ENCODE data around the gene P2RX1.
A peak's percentile ranks its signal among the peaks of the same experiment; 100 is the strongest.

The P2RX1 gene

DNA sequence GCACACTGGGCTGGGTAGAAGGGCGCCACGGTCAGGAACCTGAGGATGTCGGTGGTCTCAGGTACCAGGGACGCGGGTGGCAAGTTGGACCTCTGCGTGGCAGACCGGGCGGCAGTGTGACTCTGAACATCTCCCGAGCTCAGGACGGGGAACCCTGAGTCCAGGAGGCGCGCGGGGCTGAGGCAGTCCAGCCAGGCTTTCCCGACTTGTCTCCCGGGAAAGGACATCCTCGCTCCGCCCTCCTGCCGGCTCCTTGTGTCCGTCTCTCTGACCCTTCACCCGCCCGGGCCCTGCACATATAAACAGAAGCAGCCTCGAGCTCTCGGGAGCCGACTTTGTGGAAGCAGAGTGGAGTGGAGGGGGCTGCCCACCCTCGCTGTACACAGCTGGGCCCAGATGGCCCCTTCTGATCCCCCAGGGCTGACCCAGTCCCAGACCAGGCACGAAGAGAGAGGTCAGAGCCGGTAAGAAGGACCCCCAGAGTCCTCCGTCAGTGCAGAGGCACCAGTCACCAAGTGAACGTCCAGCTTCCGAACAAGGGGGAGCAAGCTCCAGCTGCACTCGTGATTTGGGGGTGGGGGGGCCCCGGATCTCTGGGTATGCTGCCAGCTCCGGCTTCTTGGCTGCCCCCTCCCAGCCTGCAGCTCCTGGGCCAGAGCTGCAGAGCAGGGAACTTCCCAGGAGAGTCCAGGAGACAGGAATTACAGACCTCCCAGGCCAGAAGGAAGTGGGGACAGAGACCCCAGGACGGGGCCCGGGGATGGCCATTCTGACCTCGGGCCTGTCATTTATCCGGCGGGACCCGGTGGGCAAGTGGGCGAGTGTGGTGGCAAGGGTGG lies 8.5 kb upstream of the P2RX1 start:
- no peak for DNase-seq (ENCODE audit: low read depth)

DNA sequence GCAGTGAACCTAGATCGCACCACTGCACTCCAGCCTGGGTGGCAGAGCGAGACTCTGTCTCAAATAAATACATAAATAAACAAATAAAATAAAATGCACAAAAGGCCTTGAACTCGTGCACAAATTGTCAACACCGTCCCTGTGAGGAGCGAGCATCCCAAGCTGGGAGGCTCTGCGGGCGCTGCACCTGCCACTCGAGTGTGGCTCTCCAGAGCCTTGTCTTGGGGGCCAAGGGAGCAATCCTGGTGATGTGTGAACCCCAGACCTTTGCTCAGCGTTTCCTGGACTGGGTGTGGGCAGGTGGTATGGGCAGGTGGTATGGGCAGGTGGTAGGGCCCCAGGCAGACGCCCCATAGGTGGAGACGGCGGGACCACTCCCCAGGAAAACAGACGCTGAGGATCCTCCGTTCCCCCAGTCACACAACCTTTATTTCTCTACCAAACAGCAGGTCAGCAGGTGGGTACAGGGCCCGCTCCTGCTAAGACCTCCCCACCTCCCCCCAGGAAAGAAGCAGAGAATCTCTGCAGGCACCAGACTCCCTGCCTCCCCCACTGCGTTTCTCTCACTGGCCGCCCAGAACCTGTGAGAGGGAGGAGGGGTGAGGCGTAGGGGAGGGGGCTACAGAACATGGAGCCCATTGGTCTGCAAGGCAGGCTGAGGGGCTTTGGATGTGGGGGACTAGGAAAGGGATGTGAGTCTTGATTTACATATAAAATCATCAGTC lies 7.4 kb upstream of the P2RX1 start:
- no peak for DNase-seq (ENCODE audit: low read depth)

DNA sequence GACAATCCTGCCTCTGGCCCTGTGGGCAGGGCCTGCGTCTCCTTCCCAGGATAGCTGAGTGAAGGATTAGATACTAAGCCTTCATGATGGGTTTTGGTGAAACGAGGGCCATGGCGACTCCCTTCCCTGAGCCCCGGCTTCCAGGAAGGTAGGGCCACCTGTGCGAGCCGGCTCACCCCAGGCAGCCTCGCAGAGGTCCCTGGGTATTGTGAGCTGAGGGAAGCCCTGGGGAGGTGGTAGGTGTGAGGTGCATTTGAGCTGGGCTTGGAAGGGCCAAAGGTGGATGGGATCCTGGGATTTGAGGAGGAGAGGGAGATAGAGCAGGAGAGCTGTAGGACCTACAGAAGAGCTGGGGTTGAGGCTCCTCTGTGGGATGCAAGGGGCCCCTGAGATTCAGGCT lies 6.5 kb upstream of the P2RX1 start:
- DNase-seq (ENCODE audit: low read depth) = no peak

DNA sequence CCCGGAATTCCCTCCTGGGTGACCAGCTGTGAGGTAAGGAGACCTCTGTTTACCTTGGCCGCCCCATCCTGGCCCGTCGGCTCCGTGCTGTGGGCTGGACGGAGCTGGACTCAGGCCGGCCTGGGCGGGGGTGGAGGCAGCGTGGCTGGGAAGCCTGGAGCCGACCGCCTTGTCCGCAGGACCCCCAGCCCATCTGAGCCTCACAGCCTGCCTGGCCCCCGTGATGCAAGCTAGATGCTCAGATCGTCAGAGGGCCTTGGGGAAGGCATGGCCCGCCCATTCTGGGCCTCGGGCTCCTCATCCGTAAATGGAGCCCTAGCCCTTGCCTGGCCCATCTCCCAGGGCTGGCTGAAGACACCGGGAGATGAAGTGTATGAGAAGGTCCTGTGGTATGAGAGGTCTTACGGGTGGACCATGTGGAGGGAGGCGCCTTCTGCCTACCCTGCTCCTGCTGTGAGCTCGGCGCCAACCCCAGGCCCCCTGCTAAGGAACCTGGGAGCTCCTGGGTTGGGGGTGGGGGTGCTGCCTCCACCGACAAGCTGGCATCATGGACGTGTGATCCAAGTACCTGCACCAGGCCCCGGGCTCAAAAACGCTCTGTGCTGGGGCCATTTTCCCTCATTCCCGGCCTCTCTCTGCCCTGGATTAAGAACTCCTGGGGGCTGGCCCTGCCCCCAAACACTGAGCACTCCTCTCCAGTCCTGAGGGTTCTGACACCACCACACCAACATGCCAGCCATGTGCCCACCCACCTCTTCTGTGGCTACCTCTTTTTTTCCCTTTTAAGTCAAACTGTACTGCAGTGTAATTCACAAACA lies 5.4 kb upstream of the P2RX1 start:
- DNase-seq (ENCODE audit: low read depth) = no peak

DNA sequence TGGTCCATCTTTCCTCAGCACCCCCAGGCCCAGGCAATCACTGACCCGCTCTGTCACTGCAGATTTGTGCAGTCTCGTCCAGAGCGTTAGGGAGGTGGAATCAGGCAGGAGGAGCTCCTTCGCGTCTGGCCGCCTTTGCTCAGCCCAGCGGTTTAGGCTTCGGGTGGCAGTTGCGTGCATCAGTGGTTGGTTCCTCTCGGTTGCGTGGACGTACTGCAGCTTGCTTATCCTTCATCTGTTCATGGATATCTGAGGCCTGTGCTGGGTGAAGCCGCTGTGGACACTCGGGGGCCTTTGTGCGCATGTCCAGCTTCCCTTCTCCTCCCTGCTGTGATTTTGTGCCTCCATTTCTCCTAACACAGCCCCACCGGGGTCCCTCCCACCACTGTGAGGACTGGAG lies 4.7 kb upstream of the P2RX1 start:
- no peak for DNase-seq (ENCODE audit: low read depth)

DNA sequence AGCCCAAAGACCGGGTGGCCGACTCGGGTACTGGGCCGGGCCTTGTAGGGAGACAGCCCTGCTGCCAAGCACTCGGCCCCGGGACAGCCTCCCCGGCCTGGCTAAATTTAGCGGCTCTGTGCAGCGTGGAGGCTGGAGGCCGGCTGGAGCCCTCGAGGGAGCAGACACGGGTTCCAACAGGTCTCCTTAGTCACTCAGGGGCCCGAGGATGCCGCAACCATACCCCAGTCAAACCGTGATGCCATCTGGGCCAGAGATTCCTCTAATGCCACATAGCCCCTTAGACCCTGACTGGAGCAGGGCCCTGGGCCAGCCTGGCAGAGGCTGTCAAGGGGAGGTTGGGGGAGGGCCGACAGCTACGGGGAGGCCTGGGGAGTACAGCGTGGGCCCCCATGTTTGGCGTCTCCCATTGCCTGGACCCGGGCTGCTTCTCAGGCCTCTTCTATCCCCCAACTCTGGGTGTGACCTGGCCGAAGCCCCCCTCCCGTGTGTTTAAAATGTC lies 2.9 kb upstream of the P2RX1 start:
- no peak for DNase-seq (ENCODE audit: low read depth)

DNA sequence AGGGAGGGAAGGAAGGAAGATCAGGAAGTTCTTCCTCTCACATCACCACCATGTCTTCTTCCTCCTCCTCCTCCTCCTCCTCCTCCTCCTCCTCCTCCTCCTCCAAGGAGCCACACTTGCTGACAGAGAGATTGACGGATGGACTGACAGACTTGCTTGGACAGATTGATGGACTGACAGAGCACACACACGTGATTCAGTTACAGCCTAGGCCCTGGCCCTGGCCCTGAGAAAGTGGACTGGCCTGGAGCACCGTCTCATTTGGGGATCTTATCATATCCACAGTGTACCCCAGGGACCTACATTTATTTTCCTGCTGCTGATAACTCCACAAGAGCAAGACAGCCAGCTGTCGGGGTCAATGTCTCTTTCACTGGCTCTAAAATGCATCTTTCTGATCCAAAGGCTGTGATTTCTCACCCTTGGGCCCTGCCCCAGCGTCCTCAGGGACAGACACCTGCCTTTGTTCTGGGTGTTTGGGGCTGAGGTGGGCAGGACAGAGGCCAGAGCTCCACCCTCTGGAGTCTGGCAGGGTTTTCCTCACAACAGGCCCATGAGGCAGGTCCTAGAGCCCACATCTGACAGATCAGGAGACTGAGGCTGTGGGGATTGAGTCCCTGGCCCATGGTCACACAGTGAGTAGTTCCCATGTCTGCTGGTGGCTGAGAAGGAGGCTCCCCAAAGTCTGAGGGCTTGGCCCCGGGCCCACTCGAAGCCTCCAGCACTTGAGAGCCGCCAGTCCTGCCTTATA lies 2.3 kb upstream of the P2RX1 start:
- no peak for DNase-seq (ENCODE audit: low read depth)

DNA sequence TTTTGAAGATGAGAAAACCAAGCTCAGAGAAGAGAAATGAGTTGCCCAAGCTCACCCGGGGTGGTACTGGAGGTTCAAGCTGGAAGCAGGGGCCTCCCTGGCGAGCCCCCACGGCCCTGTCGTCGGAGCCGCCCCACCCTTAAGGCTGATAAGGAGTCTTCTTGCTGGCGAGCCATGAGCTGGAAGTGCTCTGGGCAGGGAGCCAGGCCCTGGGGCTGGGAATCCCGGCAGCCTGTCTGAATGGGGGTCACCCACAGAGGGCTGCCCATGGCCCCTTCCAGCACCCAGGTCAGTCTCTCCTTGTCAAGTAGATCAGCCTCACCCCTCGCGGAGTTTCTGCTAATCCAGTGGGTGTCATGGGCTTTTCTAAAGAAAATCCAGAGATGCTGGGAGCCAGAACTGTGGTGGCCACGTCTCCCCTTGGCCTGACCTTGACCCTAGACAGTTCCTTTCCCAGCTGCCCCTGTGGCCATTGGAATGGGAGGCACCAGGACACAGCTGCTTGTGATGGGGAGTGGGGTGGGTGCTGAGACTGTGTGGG lies 1.2 kb upstream of the P2RX1 start:
- DNase-seq (ENCODE audit: low read depth) = peak; percentile 43

DNA sequence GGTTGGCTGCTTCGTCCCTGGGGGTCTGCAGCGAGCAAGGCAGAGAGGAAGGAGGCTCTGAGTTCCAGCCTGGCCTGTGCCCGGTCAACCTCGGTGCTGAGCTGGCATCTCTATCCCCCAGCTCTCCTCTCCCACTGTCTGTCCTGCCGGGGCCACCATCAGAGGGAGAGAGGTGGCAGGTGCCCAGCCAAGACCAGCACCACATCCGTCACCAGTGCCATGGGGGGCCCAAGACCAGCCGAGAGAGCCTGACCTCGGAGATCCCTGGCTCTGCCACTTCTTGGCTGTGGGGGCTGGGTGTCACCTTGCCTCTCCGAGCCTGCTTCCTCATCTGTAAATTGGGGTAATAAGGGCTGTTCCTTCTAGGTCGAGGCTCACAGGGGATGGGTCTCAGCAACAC lies 560 bp upstream of the P2RX1 start:
- DNase-seq (ENCODE audit: low read depth) = no peak

DNA sequence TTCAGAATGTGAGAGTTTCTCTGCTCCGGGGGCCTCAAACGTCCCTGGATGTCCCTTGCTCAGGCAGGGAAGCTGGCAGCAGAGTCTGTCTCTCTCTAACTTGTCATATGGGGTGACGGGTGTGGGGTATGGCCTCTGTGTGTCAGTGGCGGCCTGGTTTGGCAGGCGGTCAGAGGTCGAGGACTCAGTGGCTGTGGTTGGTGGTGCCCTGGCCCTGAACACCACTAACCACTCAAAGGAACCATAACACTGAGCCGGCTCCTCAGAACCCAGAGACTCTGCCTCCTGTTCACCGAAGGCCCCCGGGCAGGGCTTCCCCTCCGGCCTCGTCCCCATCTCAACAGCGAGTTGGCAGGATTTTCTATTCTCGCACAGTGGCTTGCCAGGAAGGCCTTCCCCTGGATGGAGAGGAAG lies 677 bp downstream of the P2RX1 start:
- DNase-seq (ENCODE audit: low read depth) = no peak

DNA sequence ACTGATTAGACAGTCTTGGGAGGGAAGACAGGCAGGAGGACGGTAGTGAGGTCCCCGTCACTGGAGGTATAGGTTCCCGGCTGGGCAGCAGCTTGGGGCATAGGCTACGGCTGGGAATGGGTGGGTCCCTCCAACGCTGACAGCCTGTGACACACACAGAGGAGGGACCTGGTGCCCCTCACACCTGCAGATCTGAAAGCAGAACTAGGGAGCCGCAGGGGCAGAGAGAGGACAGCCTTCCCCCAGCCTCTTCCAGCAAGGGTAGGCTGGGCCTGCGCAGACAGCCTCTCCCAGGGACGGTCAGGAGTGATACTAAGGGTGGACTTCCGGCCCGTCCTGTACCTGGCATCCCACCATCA lies 2.0 kb downstream of the P2RX1 start:
- DNase-seq (ENCODE audit: low read depth) = no peak

DNA sequence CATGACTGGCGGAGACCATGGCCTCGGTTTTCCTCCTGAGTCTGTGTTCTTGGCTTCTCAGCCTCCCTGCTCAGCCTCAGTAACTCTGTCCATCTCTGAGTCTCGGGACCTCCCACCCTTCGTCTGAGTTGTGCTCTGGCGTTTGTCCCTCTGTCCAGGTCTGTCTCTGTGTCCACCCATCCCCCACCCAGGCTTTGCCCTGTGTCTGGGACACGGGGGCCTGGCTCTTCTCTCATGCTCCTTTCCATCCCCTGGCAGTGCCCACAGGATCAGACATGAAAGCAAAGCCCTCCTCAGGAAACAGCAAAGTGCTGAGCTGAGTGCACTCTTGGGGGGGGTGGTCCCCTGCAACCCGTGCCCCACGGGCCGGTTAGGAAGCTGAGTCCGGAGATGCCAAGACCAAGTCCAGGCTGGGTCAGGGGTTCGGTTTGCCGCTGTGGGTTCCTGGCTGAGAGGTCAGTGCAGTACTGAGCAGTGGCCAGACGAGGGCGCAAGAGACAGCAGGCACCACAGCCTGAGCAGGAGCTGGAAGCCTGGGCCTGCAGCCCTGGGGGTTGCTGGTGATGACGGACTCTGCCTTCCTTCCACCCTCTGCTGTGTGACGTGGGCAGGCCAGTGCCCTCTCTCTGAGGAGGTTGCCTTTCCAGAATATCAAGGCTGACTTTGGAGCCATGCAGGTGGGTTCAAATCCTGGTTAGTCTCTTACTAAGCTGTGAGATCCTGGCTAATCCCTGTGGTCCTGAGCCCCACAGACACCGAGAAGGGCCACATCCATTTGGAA lies 2.5 kb downstream of the P2RX1 start:
- DNase-seq (ENCODE audit: low read depth) = peak; percentile 80

DNA sequence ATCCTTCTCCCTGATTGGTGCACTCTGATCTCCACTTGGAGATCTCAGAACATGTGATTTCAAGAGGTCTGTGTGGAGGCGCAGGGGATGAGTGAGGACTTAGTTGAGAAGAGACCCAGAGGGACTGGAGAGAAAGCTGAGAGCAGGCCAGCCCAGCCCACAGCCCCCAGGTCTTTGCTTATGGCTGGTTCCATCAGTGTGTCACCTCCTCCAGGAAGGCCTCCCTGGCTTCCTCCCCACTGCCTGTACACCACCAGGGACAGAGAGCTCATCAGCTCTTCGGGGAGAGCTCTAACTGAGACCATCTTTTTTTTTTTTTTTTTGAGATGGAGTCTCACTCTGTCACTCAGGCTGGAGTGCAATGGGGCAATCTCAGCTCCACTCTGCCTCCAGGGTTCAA lies 3.4 kb downstream of the P2RX1 start:
- no peak for DNase-seq (ENCODE audit: low read depth)

DNA sequence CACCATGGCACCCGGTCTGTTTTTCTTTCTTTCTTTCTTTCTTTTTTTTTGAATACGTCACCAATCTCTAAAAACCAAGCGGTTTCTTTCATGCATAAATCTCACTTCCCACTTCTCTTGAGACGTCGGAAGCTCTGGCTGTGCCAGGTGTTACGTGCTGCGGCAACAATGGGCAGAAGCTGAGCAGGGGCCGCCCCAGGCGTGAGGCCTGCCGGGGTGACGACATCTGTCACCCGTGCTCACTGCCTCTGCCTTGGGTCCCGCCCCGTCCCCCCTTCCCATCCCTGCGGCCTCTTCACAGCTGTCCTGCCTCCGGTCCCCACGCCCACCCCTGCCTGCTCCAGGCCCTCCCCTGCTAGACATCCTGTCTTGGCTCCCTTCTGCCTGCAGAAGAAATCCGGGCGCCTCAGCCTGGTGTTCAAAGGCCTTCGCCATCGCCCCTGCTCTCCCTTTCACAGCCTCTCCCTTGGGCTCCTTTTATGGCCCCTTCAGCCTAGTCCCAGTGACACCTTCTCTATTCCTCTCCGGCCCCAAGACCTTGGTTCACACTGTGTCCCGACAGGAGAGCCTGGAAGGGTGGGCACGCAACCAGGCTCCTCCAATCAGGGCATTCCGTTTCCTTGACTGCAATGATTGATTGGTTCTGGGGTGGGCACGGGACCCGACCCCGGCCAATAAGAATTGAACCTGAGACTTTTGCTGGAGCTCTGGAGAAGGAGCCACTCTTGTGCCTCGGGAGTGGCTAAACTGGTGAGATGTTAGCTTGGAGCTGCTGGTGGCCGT lies 4.8 kb downstream of the P2RX1 start:
- DNase-seq (ENCODE audit: low read depth) = no peak

DNA sequence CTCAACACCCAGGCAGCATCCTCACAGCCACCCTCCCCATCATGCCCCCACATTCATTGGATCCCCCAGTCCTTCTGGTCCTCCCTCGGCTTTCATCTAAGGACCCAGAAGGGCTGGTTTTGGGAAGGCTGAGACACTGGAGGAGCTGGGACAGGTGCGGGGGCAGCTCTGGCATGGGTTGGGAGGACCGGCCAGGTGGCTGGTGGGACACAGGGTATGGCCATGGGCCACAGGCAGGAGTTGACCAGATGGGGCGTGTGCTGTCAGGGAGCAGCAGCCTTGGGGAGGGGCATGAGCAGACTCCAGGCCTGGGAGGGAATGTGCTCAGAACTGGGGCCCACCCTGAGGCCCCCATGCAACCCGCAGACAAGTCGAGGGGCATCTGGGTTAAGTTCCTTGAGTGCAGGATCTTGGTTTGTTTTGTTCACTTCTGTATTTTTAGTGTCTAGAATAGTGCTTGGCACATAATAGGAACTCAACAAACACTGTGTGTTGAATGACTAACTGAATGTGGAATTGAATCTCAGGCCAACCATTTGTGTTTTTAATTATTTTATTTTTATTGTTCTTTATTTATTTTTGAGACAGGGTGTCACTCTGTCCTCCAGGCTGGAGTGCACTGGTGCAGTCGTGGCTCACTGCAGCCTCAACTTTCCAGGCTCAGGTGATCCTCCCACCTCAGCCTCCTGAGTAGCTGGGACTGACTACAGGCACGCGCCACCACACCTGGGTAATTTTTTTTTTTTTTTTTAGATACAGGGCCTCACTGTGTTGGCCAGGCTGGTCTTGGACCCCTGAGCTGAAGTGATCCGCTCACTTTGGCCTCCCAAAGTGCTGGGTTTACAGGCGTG lies 5.6 kb downstream of the P2RX1 start:
- DNase-seq (ENCODE audit: low read depth) = no peak

DNA sequence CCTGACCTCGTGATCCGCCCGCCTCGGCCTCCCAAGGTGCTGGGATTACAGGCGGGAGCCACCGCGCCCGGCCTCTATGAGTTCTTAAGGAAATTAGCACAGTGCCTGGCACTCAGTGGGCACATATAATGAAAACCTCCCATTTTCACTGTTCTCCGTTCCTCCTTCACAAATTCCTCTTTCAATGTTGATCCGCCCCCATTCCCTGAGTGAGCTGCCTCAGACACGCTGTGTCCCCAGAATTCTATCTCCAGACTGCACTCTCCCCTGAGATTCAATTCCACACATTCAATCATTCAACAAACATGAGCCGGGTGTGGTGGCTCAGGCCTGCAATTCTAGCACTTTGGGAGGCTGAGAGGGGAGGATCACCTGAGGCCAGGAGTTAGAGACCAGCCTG lies 7.0 kb downstream of the P2RX1 start:
- no peak for DNase-seq (ENCODE audit: low read depth)

DNA sequence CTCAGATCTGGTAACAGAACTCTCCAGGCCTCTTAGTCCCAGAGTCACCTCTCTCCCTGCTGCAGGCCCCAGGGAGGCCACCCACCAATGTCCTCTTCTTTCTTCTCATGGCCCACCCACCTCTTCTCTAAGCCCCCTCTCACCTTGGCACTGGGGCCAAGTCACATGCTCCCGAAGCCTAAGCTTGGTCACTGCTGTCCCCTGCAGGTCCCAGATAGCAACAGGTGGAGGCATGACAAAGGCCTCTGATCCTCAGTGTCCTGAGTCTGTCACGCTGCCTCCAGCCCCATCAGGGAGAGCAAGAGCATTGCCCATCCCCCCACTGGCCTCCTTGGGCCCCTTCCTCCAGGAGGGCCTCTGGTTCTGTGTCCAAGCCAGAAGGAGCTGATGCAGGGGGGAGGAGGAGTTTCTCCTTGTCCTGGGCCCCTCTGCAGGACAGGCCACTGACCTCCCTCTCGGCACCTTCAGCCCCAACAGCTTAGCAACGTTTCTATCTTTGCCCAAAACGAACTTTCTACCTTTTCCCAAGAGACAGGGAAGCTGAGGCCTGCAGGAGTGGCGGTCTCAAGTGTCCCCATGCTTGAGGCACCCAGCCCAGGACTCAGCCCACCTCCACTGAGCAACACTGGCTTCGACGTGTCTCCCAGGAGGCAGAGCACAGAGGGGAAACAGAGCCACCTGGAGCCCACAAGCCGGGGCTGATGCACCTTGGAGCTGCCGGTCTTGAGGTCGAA lies 8.6 kb downstream of the P2RX1 start:
- DNase-seq (ENCODE audit: low read depth) = peak; percentile 10

DNA sequence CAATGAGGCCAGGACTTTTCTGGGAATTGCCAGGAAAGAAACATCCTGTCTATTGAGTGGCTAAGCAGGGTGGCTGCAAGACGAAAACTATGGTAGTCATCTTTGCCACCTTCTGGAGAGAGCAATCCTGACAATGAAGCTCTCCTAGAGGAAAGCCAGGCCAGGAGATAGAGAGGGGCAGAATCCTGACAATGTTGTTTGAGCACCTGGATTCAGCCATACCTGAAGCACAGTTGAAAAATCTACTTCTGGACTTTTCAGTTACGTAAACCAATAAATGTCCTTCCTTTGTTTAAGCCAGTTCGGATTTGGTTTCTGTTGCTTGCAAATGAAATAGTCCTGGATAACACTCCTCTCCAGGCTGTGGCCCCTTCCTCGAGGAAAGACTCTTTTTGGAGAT lies 9.4 kb downstream of the P2RX1 start:
- no peak for DNase-seq (ENCODE audit: low read depth)

Data from EH (cell line).